Loucy (cell line): ENCODE results near the gene ZNF805.

Experiments
- CTCF ChIP-seq: fragments of 200-600 bp; sonication (generic); conservative IDR thresholded peaks from 2 replicates; pipeline ENCODE4 v1.5.1; 2014; ENCODE audit warnings: mild to moderate bottlenecking, antibody characterized with exemption, low read length
- EZH2phosphoT487 ChIP-seq: fragments of 200-600 bp; IDR thresholded peaks from 2 replicates; pipeline ENCODE4 v1.6.1; 2018; ENCODE audit warnings: antibody characterized with exemption, mild to moderate bottlenecking, moderate library complexity, borderline replicate concordance

GRCh38 chr19:57245066-57245465, 4.6 kb downstream of the ZNF805 start:
- no peak for TF ChIP-seq CTCF
- no peak for TF ChIP-seq EZH2phosphoT487
